HL-60 (cell line): ENCODE measurements around the gene KHDC4.
A peak's percentile ranks its signal among the peaks of the same experiment; 100 is the strongest.

Source experiments
- DNase-seq, 2 experiments: peaks; one replicate each; pipeline ENCODE4 v3.0.0-alpha.2; 2010 to 2020; ENCODE audit warnings: low read depth in 1 of 2, low spot score in 1 of 2
- H3K27ac ChIP-seq: fragments of 250-450 bp; sonication (Bioruptor Pico); replicated peaks from 2 replicates; pipeline ENCODE4 v1.5.1; 2020; ENCODE audit warnings: mild to moderate bottlenecking, moderate library complexity
- H3K27me3 ChIP-seq: fragments of 250-450 bp; sonication (Bioruptor Pico); 2 replicates; pipeline ENCODE4 v1.5.1; 2021; ENCODE audit warnings: mild to moderate bottlenecking, moderate library complexity; ENCODE audit not compliant: insufficient read depth, poor library complexity, severe bottlenecking
- H3K4me3 ChIP-seq: replicated peaks from 2 replicates; pipeline ENCODE4 v1.5.1; 2011; ENCODE audit warnings: mild to moderate bottlenecking, control low read depth, low read length; ENCODE audit not compliant: insufficient read depth
- GABPA ChIP-seq: IDR thresholded peaks from 2 replicates; pipeline ENCODE4 v1.6.1; 2012; ENCODE audit warnings: low read depth
- POLR2AphosphoS5 ChIP-seq: IDR thresholded peaks from 2 replicates; pipeline ENCODE4 v1.6.1; 2012; ENCODE audit warnings: low read depth
- SPI1 ChIP-seq: IDR thresholded peaks from 2 replicates; pipeline ENCODE4 v1.6.1; 2012; ENCODE audit warnings: low read depth, mild to moderate bottlenecking, borderline replicate concordance
- TF ChIP-seq, protein P1 (sequence below): IDR thresholded peaks from 2 replicates; pipeline ENCODE4 v1.6.1; 2012; ENCODE audit warnings: low read depth; ENCODE audit not compliant: insufficient replicate concordance
- TF ChIP-seq, protein P2 (sequence below): IDR thresholded peaks from one replicate; pipeline ENCODE4 v1.5.1; 2011; ENCODE audit warnings: low read length, control low read depth, inconsistent platforms; ENCODE audit not compliant: insufficient read depth

Gene KHDC4

DNA sequence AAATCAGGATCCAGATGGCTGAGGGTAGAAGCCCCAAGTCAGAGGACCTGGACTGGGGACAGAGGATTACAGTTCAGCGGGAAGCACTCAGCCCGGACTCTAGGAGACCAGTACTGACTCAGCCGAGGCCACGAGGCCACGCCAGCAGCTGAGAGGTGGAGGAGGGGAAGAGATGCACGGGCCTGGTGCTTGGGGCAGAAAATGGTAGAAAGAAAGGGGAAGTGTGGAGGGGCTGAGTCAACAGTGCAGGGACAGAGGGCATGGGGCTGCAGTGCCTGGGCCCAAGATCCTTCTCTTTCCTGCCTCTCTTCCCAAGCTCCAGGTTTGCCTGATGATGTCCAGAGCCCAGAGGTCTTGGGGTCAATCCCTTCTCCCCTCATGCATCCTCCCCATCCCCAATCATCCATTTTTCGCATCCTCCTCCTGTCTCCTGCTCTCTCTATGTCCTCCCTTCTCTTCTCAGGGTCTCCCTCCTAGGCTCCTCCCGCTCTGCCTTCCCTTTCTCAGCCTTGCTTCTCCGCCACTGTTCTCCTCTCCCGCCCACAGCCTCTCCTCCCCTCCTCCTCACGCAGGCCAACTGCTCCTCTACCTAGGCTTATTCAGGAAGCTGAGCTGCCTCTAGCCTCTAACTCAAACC lies 36.4 kb upstream of the KHDC4 start:
- TF ChIP-seq, protein P1, sequence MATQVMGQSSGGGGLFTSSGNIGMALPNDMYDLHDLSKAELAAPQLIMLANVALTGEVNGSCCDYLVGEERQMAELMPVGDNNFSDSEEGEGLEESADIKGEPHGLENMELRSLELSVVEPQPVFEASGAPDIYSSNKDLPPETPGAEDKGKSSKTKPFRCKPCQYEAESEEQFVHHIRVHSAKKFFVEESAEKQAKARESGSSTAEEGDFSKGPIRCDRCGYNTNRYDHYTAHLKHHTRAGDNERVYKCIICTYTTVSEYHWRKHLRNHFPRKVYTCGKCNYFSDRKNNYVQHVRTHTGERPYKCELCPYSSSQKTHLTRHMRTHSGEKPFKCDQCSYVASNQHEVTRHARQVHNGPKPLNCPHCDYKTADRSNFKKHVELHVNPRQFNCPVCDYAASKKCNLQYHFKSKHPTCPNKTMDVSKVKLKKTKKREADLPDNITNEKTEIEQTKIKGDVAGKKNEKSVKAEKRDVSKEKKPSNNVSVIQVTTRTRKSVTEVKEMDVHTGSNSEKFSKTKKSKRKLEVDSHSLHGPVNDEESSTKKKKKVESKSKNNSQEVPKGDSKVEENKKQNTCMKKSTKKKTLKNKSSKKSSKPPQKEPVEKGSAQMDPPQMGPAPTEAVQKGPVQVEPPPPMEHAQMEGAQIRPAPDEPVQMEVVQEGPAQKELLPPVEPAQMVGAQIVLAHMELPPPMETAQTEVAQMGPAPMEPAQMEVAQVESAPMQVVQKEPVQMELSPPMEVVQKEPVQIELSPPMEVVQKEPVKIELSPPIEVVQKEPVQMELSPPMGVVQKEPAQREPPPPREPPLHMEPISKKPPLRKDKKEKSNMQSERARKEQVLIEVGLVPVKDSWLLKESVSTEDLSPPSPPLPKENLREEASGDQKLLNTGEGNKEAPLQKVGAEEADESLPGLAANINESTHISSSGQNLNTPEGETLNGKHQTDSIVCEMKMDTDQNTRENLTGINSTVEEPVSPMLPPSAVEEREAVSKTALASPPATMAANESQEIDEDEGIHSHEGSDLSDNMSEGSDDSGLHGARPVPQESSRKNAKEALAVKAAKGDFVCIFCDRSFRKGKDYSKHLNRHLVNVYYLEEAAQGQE: no peak
- no peak for TF ChIP-seq GABPA
- peak; percentile 99 for TF ChIP-seq SPI1
- TF ChIP-seq, protein P2, sequence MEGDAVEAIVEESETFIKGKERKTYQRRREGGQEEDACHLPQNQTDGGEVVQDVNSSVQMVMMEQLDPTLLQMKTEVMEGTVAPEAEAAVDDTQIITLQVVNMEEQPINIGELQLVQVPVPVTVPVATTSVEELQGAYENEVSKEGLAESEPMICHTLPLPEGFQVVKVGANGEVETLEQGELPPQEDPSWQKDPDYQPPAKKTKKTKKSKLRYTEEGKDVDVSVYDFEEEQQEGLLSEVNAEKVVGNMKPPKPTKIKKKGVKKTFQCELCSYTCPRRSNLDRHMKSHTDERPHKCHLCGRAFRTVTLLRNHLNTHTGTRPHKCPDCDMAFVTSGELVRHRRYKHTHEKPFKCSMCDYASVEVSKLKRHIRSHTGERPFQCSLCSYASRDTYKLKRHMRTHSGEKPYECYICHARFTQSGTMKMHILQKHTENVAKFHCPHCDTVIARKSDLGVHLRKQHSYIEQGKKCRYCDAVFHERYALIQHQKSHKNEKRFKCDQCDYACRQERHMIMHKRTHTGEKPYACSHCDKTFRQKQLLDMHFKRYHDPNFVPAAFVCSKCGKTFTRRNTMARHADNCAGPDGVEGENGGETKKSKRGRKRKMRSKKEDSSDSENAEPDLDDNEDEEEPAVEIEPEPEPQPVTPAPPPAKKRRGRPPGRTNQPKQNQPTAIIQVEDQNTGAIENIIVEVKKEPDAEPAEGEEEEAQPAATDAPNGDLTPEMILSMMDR: no peak
- peak; percentile 90 for TF ChIP-seq POLR2AphosphoS5
- H3K4me3 ChIP-seq: no peak overlapping the region
- peak; percentile 81 to 96 for DNase-seq
- H3K27me3 ChIP-seq: no peaks in the 10 kb centered on the region
- peak overlapping the region; percentile 76 for H3K27ac ChIP-seq

DNA sequence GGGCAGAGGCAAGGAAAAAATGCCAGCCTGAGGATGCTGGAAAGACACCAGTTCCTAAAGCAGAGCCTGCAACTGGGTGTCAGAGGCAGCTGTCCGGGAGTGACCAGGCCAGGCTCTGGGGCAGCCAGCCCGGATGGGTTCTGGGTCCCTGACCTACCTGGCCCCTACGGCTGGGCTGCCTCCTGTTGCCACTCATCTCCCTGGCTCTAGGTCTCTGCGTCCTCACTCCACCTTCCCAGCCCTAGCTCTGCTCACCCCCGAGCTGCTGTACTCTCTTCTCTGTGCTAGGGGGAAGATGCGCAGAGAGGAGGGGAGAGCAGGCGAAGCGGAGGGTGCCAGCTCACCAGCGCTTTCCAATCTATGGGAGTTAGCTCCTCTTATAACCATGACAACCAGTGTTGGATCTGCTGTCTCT lies 35.2 kb upstream of the KHDC4 start:
- TF ChIP-seq GABPA (no peak), SPI1 (no peak), POLR2AphosphoS5 (no peak)
- TF ChIP-seq, protein P1: no peak
- TF ChIP-seq, protein P2: no peak
- Histone ChIP-seq H3K27ac (peak overlapping the region; percentile 76), H3K4me3 (no peak overlapping the region), H3K27me3 (no peaks in the 10 kb centered on the region)
- DNase-seq: no peak

DNA sequence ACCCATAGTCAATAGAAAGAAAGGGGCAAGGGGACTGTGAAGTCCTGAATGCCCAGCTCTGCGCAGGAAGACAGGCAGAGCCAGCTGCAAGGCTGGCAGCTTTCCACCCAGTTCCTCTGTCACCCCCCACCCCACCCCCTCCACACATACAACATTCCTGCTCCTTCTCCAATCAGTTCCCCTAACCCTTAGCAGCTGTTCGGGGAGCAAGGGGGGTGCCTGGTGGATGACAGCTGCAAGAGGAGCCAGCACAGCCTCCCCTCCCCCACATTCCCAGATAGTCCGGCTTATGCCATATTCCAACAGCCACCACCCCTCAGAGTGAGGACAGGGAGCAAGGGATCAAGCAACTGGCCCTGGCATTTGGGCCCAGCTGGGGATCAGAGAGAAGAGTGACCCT lies 34.5 kb upstream of the KHDC4 start:
- Histone ChIP-seq H3K4me3 (no peak overlapping the region), H3K27ac (peak overlapping the region; percentile 76), H3K27me3 (no peaks in the 10 kb centered on the region)
- no peak for DNase-seq
- TF ChIP-seq GABPA: no peak
- TF ChIP-seq SPI1: peak; percentile 14; the same call in 1 of the 2 replicates

DNA sequence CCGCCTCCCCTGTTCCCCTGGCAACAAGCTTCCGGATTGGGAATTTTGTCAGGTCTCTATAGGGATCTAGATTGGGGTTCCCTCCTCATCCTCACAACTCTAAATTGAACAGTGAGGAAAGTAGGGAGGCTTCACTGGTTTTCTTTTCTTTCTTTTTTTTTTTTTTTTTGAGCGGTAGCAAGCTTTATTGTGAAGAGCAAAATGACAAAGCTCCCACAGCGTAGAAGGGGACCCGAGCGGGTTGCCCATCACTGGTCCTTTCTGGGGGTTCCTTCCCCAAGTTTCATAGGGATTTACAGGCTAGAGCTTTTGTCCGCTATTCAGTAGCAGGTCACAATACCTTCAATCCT lies 33.8 kb upstream of the KHDC4 start:
- no peak for TF ChIP-seq SPI1
- TF ChIP-seq GABPA: no peak
- TF ChIP-seq POLR2AphosphoS5: no peak
- TF ChIP-seq, protein P1: no peak
- TF ChIP-seq, protein P2: no peak
- no peak for DNase-seq
- H3K4me3 ChIP-seq: no peak overlapping the region
- H3K27ac ChIP-seq: peak overlapping the region; percentile 76
- no peaks in the 10 kb centered on the region for H3K27me3 ChIP-seq
